ENCODE measurements around the gene MACROD2.

Gene MACROD2

DNA sequence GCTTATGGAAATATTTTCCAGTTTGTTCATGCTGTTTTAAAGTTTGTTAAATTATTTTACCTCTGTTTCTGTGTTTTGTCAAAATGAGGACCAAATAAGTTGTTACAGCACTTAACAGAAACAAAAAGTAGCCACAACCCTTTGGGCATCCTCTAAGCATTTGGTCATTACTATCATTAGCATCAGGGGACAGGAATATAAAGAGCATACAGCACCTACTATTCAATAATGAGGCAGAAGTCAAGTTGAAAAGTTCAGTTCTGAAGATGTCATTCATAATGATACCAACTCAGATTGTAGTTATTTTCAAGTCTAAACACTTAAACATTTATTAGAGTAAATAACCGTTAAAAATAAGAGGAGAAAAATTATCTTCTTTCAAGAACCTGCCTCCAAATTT, 1204.4 kb downstream of the MACROD2 start:
- no peak overlapping the region for H3K4me3 ChIP-seq (ENCODE audit: low read length)
- DNase-seq (ENCODE audit: low read depth, low spot score): no peak

DNA sequence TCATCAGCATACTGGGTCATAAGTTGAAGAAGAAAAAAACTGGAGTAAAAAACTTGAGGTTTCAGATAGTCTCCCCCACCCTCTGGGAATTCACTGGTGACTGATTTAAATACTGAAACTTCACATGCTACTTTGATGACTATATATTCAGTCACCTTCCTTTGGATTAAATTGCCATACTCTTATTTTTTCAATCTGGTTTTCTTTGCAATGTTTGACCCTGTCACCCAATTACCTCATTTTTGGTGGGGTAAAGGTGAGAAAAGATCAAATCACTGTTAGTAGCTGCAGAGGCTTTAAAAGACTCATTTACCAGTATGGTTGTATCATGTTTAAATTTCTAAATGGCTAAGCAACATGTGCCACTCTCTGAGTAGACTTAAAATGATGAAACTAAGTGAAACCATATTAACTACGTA, 1204.8 kb downstream of the MACROD2 start:
- DNase-seq (ENCODE audit: low read depth, low spot score): no peak
- no peak overlapping the region for H3K4me3 ChIP-seq (ENCODE audit: low read length)

- no peak overlapping the region for H3K4me3 ChIP-seq (ENCODE audit: low read length)
Observed at GRCh38 chr20:15201602-15202001, 1206.3 kb downstream of the MACROD2 start.

DNA sequence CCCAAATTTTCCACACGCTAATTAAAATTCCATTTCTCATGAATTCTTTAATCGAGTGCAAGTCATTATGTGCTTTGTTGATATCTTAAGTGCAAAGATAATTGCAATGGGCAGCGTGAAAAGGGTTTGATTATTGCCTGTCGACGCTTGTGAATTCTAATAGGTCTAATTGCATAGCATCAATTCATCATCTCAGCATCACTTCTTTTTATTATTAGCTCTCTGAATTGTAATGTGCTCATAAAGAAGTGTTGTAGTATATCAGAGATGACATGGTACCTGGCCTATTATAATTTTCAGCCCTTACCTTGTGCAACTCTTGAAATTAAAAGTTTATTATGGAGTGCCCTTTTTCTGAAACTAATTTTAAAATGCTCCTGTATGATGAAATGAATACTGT, 1208.9 kb downstream of the MACROD2 start:
- H3K4me3 ChIP-seq (ENCODE audit: low read length): no peak overlapping the region
- DNase-seq (ENCODE audit: low read depth, low spot score): no peak

More at GRCh38 chr20:15201602-15202001, 1206.3 kb downstream of the MACROD2 start:
- DNase-seq (ENCODE audit: low read depth, low spot score): no peak

- H3K4me3 ChIP-seq (ENCODE audit: low read length): no peak overlapping the region
- DNase-seq (ENCODE audit: low read depth, low spot score): no peak
Observed at GRCh38 chr20:15205028-15205427, 1209.7 kb downstream of the MACROD2 start.

- no peak overlapping the region for H3K4me3 ChIP-seq (ENCODE audit: low read length)
- no peak for DNase-seq (ENCODE audit: low read depth, low spot score)
Observed at GRCh38 chr20:15205719-15206118, 1210.4 kb downstream of the MACROD2 start.

DNA sequence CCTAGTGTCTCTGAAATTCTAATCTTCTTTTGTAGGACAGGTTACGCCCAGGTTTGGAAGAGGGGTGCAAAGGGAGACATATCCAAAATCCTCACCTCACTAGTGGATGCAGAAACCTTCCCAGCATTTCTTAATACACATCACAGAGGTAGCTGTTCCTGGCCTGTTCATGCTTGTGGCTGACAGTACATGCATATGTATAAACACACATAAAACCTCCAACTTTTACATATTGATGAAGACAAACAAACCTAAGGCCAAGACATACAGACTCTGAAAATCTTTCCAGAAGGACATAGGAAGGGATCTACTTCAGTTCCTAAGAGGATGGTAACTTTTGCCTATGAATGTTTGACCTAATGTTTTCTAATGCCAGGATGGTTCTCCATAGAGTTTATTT, 1214.2 kb downstream of the MACROD2 start:
- DNase-seq (ENCODE audit: low read depth, low spot score): no peak
- H3K4me3 ChIP-seq (ENCODE audit: low read length): no peak overlapping the region

GRCh38 chr20:15214051-15214450, 1218.7 kb downstream of the MACROD2 start:
- no peak for DNase-seq (ENCODE audit: low read depth, low spot score)
- no peak overlapping the region for H3K4me3 ChIP-seq (ENCODE audit: low read length)

DNA sequence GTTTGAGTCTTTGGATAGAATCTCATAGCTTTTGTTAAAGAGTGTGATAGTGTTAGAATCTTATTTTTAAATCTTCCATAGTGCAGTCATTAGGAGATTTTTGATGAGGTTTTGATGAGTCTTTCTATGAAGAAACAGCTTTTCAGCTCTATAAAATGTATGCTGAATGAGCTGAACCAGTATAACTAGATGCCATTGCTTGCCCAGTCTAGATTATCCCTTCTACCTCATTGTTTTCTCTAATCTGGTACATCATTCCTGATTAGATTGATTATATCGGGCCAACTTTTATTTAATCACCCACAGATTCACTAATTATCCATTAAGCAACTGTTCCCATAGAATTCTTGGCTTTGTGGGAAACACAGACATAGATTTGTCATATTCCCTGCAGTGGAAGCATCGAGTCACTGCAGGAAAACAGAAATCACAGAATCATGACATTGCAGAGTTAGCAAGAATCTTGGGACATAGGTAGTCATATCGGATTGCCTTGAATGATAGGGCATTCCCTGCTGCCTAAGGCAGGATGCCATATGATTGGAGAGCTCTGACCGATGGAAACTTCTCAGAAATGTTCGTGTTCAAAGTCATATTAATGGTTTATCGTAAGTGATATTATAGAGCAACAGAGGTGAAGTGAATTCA, 1224.8 kb downstream of the MACROD2 start:
- H3K4me3 ChIP-seq (ENCODE audit: low read length): no peak overlapping the region
- no peak for DNase-seq (ENCODE audit: low read depth, low spot score)

DNA sequence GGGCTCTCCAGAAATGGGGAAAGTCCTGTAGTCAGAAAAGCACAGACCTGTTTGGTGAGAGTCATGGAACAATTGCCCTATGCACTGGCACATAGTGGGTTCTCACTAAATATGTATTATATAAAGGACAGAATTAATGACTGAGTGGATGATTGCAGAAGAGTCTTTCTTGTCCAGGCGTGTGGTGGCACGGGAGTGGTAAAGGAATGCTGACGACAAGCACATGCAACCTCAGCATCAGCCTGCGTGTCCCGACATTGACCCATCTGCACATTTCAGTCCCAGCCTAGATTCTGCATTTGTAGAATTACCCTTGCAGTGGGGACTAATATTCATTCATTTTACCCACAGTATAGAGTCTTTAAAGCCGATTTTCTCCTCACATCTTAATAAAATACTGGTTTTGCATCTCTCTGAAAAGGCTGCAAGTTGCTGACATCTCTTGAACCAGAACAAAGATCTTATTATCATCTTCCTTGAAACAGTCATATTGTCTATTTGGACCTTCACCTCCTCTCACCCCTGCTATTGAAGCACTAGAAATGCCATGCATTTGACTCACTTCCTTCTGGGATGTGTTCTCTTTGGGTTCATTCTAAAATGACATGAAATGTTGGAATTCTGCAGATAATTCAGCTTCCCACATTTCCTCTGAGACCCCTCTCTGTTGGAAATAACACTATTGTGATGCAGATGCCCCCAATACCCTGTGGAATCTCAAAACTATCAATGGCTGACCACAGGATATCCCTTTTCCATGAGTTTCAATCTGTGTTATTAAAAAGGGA, 1225.7 kb downstream of the MACROD2 start:
- DNase-seq (ENCODE audit: low read depth, low spot score): no peak
- no peak overlapping the region for H3K4me3 ChIP-seq (ENCODE audit: low read length)

- DNase-seq (ENCODE audit: low read depth, low spot score): no peak
- no peak overlapping the region for H3K4me3 ChIP-seq (ENCODE audit: low read length)
Observed at GRCh38 chr20:15222502-15223330, 1227.4 kb downstream of the MACROD2 start.

GRCh38 chr20:15224199-15224598, 1228.9 kb downstream of the MACROD2 start:
- no peak overlapping the region for H3K4me3 ChIP-seq (ENCODE audit: low read length)
- no peak for DNase-seq (ENCODE audit: low read depth, low spot score)

GRCh38 chr20:15227102-15227501, 1231.8 kb downstream of the MACROD2 start:
- no peak for DNase-seq (ENCODE audit: low read depth, low spot score)
- H3K4me3 ChIP-seq (ENCODE audit: low read length): no peak overlapping the region

GRCh38 chr20:15232243-15232642, 1236.9 kb downstream of the MACROD2 start:
- H3K4me3 ChIP-seq (ENCODE audit: low read length): no peak overlapping the region
- DNase-seq (ENCODE audit: low read depth, low spot score): no peak

DNA sequence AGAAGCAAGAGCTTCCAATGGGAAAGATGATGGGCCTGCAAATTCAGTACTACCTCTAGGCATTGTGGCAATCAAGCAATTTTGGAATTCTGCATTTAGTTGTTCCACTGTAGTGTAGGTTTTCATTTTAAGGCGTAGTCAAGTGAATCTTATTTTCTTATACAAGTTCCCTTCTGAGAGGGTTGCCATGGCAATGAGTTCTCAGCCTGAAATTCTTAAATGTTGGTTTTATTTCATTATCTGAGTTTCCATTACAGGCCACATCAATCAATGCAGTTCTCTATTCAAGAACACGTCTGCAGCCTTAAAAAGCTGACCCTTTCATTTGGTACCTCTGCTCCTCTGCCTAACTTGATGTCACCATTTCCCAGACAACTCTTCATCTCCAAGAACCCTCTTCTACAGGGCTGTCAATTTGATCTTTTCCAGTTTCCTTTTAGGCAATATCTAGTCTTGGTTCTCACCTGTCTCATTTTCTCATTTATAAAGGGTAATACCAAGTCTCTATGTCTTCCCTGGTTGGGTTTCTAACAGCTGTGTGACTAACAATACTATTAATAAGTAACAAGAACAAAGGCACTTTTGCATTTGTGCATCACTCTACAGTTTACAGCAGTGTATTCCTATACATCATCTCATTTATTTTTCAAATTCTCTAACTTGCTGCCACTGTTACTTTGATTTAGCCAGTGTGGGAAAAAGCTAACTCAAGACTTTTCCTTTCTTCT, 1240.3 kb downstream of the MACROD2 start:
- no peak overlapping the region for H3K4me3 ChIP-seq (ENCODE audit: low read length)
- no peak for DNase-seq (ENCODE audit: low read depth, low spot score)

DNA sequence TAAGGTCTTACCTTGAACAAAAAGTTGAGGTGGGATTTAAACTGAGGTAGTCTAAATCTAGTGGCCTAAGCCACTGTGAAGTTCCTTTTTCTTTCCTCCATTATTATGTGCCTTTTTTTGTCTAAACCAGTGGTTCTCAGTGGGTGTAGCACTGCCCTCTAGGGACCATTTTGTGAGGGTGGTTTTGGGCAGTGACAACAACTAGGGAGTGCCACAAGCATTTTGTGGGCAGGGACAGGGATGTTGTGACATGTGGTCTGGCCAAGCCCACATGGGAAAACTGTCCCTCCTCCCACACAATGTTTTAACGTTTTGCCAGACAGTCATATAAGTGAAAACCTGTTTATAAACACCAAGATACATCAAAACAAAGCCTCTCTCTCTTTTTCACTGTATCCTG, 1241.5 kb downstream of the MACROD2 start:
- H3K4me3 ChIP-seq (ENCODE audit: low read length): no peak overlapping the region
- DNase-seq (ENCODE audit: low read depth, low spot score): peak; percentile 70

- no peak overlapping the region for H3K4me3 ChIP-seq (ENCODE audit: low read length)
- no peak for DNase-seq (ENCODE audit: low read depth, low spot score)
Observed at GRCh38 chr20:15239542-15240206, 1244.4 kb downstream of the MACROD2 start.

- DNase-seq (ENCODE audit: low read depth, low spot score): no peak
- H3K4me3 ChIP-seq (ENCODE audit: low read length): no peak overlapping the region
Observed at GRCh38 chr20:15240801-15241200, 1245.5 kb downstream of the MACROD2 start.

GRCh38 chr20:15241681-15242080, 1246.4 kb downstream of the MACROD2 start:
- no peak for DNase-seq (ENCODE audit: low read depth, low spot score)
- no peak overlapping the region for H3K4me3 ChIP-seq (ENCODE audit: low read length)

All from Jurkat, Clone E6-1 (cell line).